Endothelial cell (in vitro differentiated cells): ENCODE measurements around the gene ENPP3. TPM values are rescaled to one million over a fixed set of nuclear protein-coding genes. Genes with fewer than 3 reads are reported as not detected.

Source experiments
- microRNA-seq: library from miRNA; unstranded; fragments of <30 nt; microRNA quantifications from one replicate; pipeline ENCODE4, GENCODE V29; 2020; ENCODE audit not compliant: unreplicated experiment
- total RNA-seq: library from RNA; stranded (reverse); fragmentation: NEBNext Ultra II Directional; extraction: Animal tissue kit (Norgen Biotek cat#: 25700); gene quantifications from one replicate; pipeline ENCODE4 v1.2.1, GENCODE V29; 2021; ENCODE audit not compliant: unreplicated experiment

ENPP3 gene
- total RNA-seq, 1 donor from 2014 or later = 0.64 TPM

Small RNAs within 50 kb of the gene (microRNA-seq; reads per million reads assigned to microRNA genes)
- not detected for gene MIR548H5

Other genes starting within 250 kb of the ENPP3 start
- gene ARG1, start 64.1 kb upstream of the ENPP3 start, total RNA-seq = not detected
- gene MED23, start 9.1 kb upstream of the ENPP3 start, total RNA-seq = 32.1 TPM
- gene OR2A4, start 64.1 kb downstream of the ENPP3 start, total RNA-seq = not detected
- gene CTAGE9, start 73.7 kb downstream of the ENPP3 start, total RNA-seq = not detected
- 32.4 TPM for gene ENPP1, start 170.7 kb downstream of the ENPP3 start, total RNA-seq